HG03342 (cell line): ENCODE results near the gene MPHOSPH9.

Source experiments
- ATAC-seq: cut with Tn5 transposase; IDR thresholded peaks from one replicate; pipeline ENCODE4 v1.9.1; 2021; ENCODE audit warnings: mild to moderate bottlenecking, moderate library complexity; ENCODE audit not compliant: unreplicated experiment

The MPHOSPH9 gene

DNA sequence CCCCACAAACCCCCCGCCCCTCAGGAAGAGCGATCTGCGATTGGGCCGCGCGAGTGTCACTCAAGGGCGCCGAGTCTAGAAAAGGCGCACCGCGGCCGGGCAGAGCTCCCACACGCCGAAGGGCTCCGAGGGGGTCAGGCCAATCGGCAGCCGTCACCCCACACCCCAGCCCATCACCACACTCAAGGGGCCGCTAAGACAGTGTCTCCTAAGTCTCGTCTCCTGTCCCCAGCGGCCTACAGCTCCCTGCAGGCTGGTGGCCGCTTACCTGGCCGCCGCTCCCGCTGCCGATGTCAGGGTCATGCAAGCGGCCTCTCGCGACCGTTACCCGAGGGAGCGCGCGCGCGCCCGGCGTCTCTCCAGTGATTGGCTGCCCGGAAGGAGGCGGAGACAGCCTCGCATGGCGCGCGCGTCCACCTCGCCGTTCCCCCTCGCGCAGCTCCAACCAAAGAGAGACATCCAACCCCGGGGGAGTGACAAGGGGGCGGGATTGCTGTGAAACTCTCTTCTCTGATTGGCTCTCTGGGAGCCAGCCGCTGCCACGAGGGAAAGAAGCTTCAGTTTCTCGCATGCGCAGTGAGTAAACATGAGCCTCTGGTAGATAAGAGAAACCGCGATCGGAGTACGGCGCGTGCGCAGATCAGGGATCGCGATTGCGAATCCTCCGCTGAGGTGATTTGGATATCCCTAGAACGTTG, at the start of gene MPHOSPH9, which contains the start of gene MTRFR:
Gene MPHOSPH9, minus strand, starts transcription at position 335 of the 698 bp plus-strand sequence. CDS start 2,777 bp downstream, outside the sequence.
Gene MTRFR, plus strand, starts transcription at position 630 of the 698 bp plus-strand sequence. CDS start 20,239 bp downstream, outside the sequence.
- peak; percentile 74 for ATAC-seq

GRCh38 chr12:123282111-123282510, 49.2 kb upstream of the MPHOSPH9 start:
- ATAC-seq, result no peak

DNA sequence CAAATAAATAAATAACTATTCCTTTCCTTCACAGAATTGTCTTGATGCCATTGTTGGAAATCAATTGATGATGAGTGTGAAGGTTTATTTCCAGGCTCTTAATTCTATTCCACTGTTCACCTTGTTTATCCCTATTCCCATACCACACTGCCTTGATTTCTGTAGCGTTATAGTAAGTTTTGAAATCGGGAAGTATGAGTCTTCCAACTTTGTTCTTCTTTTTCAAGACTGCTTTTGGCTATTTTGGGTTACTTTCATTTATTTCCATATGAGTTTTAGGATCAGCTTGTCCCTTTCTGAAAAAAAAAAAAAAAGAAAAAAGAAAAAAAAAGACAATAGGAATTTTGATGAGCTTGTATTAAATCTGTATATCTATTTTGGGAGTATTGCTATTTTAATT, 48.0 kb upstream of the MPHOSPH9 start:
- ATAC-seq, result no peak

DNA sequence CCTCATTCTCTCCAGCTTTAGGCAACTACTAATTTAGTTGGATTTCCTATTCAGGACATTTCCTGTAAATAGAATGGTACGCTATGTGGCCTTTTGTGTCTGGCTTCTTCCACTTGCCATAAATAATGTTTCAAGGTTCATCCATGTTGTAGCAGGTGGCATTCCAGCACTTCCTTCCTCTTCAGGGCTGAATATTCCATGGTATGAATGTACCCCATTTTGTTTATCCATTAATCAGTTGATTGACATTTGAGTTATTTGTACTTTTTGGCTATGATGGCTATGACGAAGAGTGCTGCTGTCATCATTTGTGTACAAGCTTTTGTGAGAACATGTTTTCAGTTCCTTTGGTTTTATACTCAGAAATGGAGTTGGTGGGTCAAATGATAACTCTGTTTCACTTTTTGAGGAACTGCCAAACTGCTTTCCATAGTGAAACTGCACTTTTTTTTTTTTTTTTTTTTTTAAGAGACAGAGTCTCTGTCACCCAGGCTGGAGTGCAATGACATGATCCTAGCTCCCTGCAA, 45.2 kb upstream of the MPHOSPH9 start:
- peak; percentile 89 for ATAC-seq

- no peak for ATAC-seq
These were observed 40.2 kb upstream of the MPHOSPH9 start for GRCh38 chr12:123273166-123273565.

- ATAC-seq, result peak; percentile 52
These were observed 38.2 kb upstream of the MPHOSPH9 start for GRCh38 chr12:123271001-123271668.

DNA sequence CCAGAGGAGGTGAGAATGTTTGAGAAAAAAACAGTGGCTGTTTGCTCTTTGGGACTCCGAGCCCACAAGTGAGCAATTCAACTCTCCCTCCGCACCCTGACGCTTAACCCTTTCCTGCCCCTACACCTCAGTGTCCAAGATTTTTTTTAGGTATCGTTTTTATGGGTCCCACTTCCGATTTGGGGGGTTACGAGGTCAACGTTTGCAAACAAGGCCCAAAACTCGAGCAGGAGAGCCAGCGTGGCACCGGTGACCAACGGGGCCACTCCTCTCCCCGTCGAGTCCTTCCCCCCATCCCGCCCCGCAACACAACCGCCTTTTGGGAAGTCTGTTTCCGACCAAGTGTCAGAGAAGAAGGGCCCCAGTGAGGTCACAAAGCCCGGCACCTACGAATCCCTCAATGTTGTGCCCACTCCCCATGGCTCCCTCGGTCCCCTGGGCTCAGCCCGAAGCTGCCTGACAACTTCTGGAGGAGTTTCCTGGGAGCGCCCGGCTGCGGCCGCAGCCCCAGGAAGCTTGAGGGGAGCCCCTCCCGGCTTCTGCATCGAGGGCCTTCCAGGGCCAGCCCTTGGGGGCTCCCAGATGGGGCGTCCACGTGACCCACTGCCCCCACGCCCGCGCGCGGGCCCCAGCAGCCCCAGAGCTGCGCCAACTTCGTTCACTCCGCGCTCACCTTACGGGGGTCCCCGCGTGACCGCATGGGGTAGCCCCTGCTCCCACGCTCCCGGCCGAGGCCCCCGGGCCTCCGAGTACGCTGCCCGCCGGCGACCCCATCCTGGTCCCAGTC, 37.5 kb upstream of the MPHOSPH9 start:
- ATAC-seq, result peak; percentile 10

DNA sequence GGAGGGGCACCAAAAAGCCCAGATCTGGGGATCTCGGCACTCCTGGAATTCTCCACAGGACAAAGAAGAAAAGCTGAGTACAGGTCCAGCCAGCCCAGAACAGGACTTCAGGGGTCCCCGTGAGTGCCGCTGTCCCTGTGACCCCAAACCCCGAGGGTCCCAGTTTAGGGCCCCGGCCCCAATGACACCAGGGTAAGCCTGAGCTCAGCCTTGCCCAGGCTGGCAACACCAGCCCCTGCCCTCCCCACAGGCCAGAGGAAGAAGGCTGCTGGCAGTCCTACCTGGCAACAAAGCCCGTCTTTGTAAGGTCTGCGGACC, 36.9 kb upstream of the MPHOSPH9 start:
- no peak for ATAC-seq

DNA sequence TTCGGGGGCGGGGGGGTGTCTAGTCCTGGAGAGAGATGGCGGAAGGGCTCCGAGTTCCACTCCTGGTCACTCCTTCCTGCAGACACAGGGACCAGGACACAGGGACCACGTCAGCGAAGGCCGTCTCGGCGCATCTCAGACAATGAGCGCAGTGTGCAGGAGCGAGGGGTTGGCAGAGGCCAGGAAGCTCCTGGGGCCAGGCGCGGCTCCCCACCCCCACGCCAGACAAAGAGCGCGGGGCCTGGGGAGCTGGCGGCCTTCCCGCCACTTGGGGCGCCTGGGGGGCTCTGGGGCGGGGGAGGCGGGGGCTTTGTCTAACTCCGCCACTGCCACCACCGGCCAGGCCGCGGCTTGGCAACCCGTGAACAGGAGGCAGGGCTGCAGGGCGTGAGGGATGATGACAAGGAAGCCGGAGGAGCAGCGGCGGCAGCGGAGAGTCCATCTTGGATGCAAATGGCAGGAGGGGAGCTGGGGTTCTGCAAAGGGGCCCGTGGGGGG, 36.5 kb upstream of the MPHOSPH9 start:
- no peak for ATAC-seq

- ATAC-seq, result no peak
These were observed 35.9 kb upstream of the MPHOSPH9 start for GRCh38 chr12:123268850-123269249.

GRCh38 chr12:123267991-123268843, 35.3 kb upstream of the MPHOSPH9 start:
- no peak for ATAC-seq

GRCh38 chr12:123267335-123267920, 34.5 kb upstream of the MPHOSPH9 start:
- no peak for ATAC-seq

- ATAC-seq, result no peak
These were observed 33.8 kb upstream of the MPHOSPH9 start for GRCh38 chr12:123266679-123267277.

DNA sequence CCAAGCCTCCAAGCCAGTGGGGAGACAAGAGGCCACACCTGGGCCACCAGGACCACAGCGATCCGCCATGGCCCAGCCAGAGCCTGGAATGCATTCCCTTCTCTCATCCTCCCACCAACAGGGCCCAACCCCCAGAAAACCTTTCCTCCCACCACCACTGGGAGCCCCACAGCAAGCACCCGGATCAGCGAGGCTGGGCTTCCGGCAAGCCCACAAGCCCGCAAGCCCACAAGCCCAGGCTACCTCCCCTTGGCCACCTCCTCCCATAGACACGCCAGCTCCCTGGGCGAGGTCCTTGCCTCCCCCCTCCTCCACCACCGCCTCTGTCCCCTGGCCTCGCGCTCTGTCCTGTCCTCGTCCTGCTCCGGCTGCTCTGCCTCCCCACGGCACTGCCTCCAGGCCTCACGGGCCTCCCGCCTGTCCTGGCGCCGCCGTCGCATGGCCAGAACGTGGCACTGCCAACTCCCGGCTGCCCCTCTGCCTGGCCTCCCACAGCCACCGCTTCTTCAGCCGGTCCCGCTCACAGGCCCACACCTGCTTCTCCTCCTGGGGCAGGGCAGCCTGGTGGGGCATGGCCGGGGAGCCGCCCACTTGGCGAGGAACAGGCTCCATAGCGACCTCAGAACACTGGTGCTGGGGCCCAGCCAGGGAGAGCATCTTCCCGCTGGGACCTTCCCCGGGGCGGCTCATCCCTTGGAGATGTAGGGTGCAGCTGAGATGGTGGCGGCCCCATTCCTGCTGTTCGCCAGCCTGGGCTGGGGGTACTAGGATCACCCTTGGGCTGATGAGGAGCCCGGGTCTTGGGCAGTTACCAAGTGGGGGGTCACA, 33.1 kb upstream of the MPHOSPH9 start:
- no peak for ATAC-seq

GRCh38 chr12:123264642-123265041, 31.7 kb upstream of the MPHOSPH9 start:
- ATAC-seq, result no peak

GRCh38 chr12:123263196-123263817, 30.4 kb upstream of the MPHOSPH9 start:
- no peak for ATAC-seq

GRCh38 chr12:123261196-123261595, 28.3 kb upstream of the MPHOSPH9 start:
- no peak for ATAC-seq

GRCh38 chr12:123260081-123260480, 27.1 kb upstream of the MPHOSPH9 start:
- ATAC-seq, result no peak
